ENCODE data around the gene PITRM1.

Gene PITRM1

GRCh38 chr10:3117486-3117885, 55.1 kb downstream of the PITRM1 start:
- Histone ChIP-seq H3K79me2 (ENCODE audit: insufficient read depth, low read length) (no peaks in the 10 kb centered on the region), H4K20me1 (ENCODE audit: low read depth, low read length) (no peaks in the 10 kb centered on the region), H3K9me3 (ENCODE audit: insufficient read depth, low read length) (no peaks in the 10 kb centered on the region), H3K27ac (ENCODE audit: low read depth, low read length) (no peak overlapping the region), H3F3A (ENCODE audit: insufficient read depth) (no peaks in the 10 kb centered on the region), H3K4me3 (ENCODE audit: insufficient read depth, low read length, poor library complexity, severe bottlenecking) (no peak overlapping the region), H3K9me2 (replicated peaks; ENCODE audit: insufficient read depth, low read length) (no peaks in the 10 kb centered on the region), H3K27me3 (ENCODE audit: low read length) (no peaks in the 10 kb centered on the region), H3K9ac (ENCODE audit: low read length) (no peak overlapping the region), H2AFZ (ENCODE audit: low read depth, low read length, severe bottlenecking) (no peak overlapping the region), H3K36me3 (ENCODE audit: low read length) (peaks cover 13% of the 10 kb centered on the region; the same call in 1 of the 2 replicates), H3K4me2 (ENCODE audit: low read depth, low read length, poor library complexity, severe bottlenecking) (no peak overlapping the region)
- TF ChIP-seq CTCF (IDR thresholded peaks at IDR 0.05; ENCODE audit: insufficient read depth, low read length, poor library complexity, severe bottlenecking) (no peak), EZH2phosphoT487 (conservative IDR thresholded peaks at IDR 0.05; ENCODE audit: low read length) (no peak)

- Histone ChIP-seq H4K20me1 (ENCODE audit: low read depth, low read length) (no peaks in the 10 kb centered on the region), H3K9ac (ENCODE audit: low read length) (no peak overlapping the region), H2AFZ (ENCODE audit: low read depth, low read length, severe bottlenecking) (no peak overlapping the region), H3K9me2 (replicated peaks; ENCODE audit: insufficient read depth, low read length) (no peaks in the 10 kb centered on the region), H3K79me2 (ENCODE audit: insufficient read depth, low read length) (no peaks in the 10 kb centered on the region), H3K36me3 (ENCODE audit: low read length) (peaks cover 10% of the 10 kb centered on the region; the same call in 1 of the 2 replicates), H3K9me3 (ENCODE audit: insufficient read depth, low read length) (no peaks in the 10 kb centered on the region), H3K4me3 (ENCODE audit: insufficient read depth, low read length, poor library complexity, severe bottlenecking) (no peak overlapping the region), H3K27ac (ENCODE audit: low read depth, low read length) (no peak overlapping the region), H3K4me2 (ENCODE audit: low read depth, low read length, poor library complexity, severe bottlenecking) (no peak overlapping the region), H3K27me3 (ENCODE audit: low read length) (no peaks in the 10 kb centered on the region), H3F3A (ENCODE audit: insufficient read depth) (no peaks in the 10 kb centered on the region)
- TF ChIP-seq CTCF (IDR thresholded peaks at IDR 0.05; ENCODE audit: insufficient read depth, low read length, poor library complexity, severe bottlenecking) (no peak), EZH2phosphoT487 (conservative IDR thresholded peaks at IDR 0.05; ENCODE audit: low read length) (no peak)
These were observed 56.0 kb downstream of the PITRM1 start for GRCh38 chr10:3116508-3117100.

DNA sequence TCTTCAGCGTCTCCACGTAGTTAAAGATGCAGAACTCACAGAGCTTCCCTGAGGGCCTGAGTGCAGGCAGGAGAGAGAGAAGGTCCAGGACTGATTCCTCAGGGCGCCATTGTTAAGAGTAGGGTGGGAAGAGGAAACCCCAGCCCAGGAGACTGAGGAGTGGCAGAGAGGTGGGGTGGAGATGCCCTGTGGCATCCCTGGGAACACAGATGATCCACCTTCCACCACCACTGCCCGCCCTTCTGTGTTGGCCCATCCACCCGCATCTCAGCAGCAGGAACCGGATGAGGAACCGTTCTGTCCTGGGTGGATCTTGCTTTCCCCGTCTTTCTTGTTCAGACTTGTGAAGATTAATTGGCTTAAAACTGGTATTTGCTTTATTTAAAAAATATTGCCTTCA, 56.9 kb downstream of the PITRM1 start:
- Histone ChIP-seq H3K27me3 (ENCODE audit: low read length) (no peaks in the 10 kb centered on the region), H3K4me2 (ENCODE audit: low read depth, low read length, poor library complexity, severe bottlenecking) (no peak overlapping the region), H2AFZ (ENCODE audit: low read depth, low read length, severe bottlenecking) (no peak overlapping the region), H4K20me1 (ENCODE audit: low read depth, low read length) (0 out of 2 replicates have a peak, but pooled peaks cover 2% of the 10 kb centered on the region), H3F3A (ENCODE audit: insufficient read depth) (no peaks in the 10 kb centered on the region), H3K9me2 (replicated peaks; ENCODE audit: insufficient read depth, low read length) (no peaks in the 10 kb centered on the region), H3K9ac (ENCODE audit: low read length) (no peak overlapping the region), H3K27ac (ENCODE audit: low read depth, low read length) (no peak overlapping the region), H3K36me3 (ENCODE audit: low read length) (peaks cover 4% of the 10 kb centered on the region; the same call in 1 of the 2 replicates), H3K9me3 (ENCODE audit: insufficient read depth, low read length) (no peaks in the 10 kb centered on the region), H3K4me3 (ENCODE audit: insufficient read depth, low read length, poor library complexity, severe bottlenecking) (no peak overlapping the region), H3K79me2 (ENCODE audit: insufficient read depth, low read length) (no peaks in the 10 kb centered on the region)
- TF ChIP-seq CTCF (IDR thresholded peaks at IDR 0.05; ENCODE audit: insufficient read depth, low read length, poor library complexity, severe bottlenecking) (no peak), EZH2phosphoT487 (conservative IDR thresholded peaks at IDR 0.05; ENCODE audit: low read length) (no peak)

Measured in SU-DHL-6 (cell line).